Karpas-422 (cell line): ENCODE data around the gene ACOX2. TPM values are rescaled to one million over a fixed set of nuclear protein-coding genes. Genes with fewer than 3 reads are reported as not detected.

Experiments
- DNase-seq: peaks from one replicate; pipeline ENCODE4 v3.0.0-alpha.2; 2015
- H2AFZ ChIP-seq: fragments of 200-600 bp; sonication (generic); 2 replicates; pipeline ENCODE4 v1.6.1; 2014; ENCODE audit warnings: antibody characterized with exemption, low read length, mixed read lengths
- H3K27ac ChIP-seq: fragments of 200-600 bp; sonication (generic); 2 replicates; pipeline ENCODE4 v1.5.1; 2014; ENCODE audit warnings: mild to moderate bottlenecking, low read length, moderate library complexity
- H3K27me3 ChIP-seq: fragments of 200-600 bp; sonication (generic); 2 replicates; pipeline ENCODE4 v1.6.1; 2014; ENCODE audit warnings: low read length, mixed read lengths
- H3K36me3 ChIP-seq: fragments of 200-600 bp; sonication (generic); 2 replicates; pipeline ENCODE4 v1.6.1; 2014; ENCODE audit warnings: low read length, mixed read lengths; ENCODE audit not compliant: insufficient read depth
- H3K4me1 ChIP-seq: fragments of 200-600 bp; sonication (generic); 2 replicates; pipeline ENCODE4 v1.6.1; 2014; ENCODE audit warnings: mild to moderate bottlenecking, low read length, mixed read lengths
- H3K4me2 ChIP-seq: fragments of 200-600 bp; sonication (generic); 2 replicates; pipeline ENCODE4 v1.6.1; 2014; ENCODE audit warnings: low read length, low read depth, mild to moderate bottlenecking; ENCODE audit not compliant: poor library complexity, severe bottlenecking
- H3K4me3 ChIP-seq: fragments of 200-600 bp; sonication (generic); 2 replicates; pipeline ENCODE4 v1.5.1; 2014; ENCODE audit warnings: mild to moderate bottlenecking, antibody characterized with exemption, low read length, mixed read lengths
- H3K79me2 ChIP-seq: fragments of 200-600 bp; sonication (generic); 2 replicates; pipeline ENCODE4 v1.6.1; 2014; ENCODE audit warnings: mild to moderate bottlenecking, low read length, mixed read lengths
- H3K9ac ChIP-seq: fragments of 200-600 bp; sonication (generic); 2 replicates; pipeline ENCODE4 v1.6.0; 2014; ENCODE audit warnings: low read length
- H3K9me2 ChIP-seq: fragments of 200-600 bp; sonication (generic), shearing (Covaris generic); replicated peaks from 2 replicates; pipeline ENCODE4 v1.6.0; 2014; ENCODE audit warnings: mild to moderate bottlenecking, low read length, moderate library complexity; ENCODE audit not compliant: insufficient read depth
- H3K9me3 ChIP-seq: fragments of 300-700, 200-600 bp; sonication (generic); 2 replicates; pipeline ENCODE4 v1.6.1; 2014; ENCODE audit warnings: low read length, mixed read lengths
- H4K20me1 ChIP-seq: fragments of 200-600 bp; sonication (generic); 2 replicates; pipeline ENCODE4 v1.6.1; 2014; ENCODE audit warnings: mild to moderate bottlenecking, antibody characterized with exemption, low read length, low read depth; ENCODE audit not compliant: insufficient read depth
- total RNA-seq: library from RNA; depleted of rRNA; stranded (reverse); fragments of >200 nt; shearing (Covaris generic); gene quantifications from 2 replicates; pipeline ENCODE4 v1.2.3, GENCODE V29; 2014; ENCODE audit warnings: low replicate concordance

Gene ACOX2
- total RNA-seq, 1 experiment from 2014 or later: not detected

GRCh38 chr3:58535531-58536500, 1.2 kb downstream of the ACOX2 start:
- Histone ChIP-seq H3K4me2 (no peak overlapping the region), H2AFZ (no peak overlapping the region), H3K4me3 (no peak overlapping the region), H3K36me3 (no peaks in the 10 kb centered on the region), H3K4me1 (peaks cover 8% of the 10 kb centered on the region), H3K9me3 (no peaks in the 10 kb centered on the region), H3K79me2 (no peaks in the 10 kb centered on the region), H3K9ac (no peak overlapping the region), H3K27ac (no peak overlapping the region), H3K9me2 (no peaks in the 10 kb centered on the region), H3K27me3 (no peaks in the 10 kb centered on the region), H4K20me1 (no peaks in the 10 kb centered on the region)
- DNase-seq: no peak

DNA sequence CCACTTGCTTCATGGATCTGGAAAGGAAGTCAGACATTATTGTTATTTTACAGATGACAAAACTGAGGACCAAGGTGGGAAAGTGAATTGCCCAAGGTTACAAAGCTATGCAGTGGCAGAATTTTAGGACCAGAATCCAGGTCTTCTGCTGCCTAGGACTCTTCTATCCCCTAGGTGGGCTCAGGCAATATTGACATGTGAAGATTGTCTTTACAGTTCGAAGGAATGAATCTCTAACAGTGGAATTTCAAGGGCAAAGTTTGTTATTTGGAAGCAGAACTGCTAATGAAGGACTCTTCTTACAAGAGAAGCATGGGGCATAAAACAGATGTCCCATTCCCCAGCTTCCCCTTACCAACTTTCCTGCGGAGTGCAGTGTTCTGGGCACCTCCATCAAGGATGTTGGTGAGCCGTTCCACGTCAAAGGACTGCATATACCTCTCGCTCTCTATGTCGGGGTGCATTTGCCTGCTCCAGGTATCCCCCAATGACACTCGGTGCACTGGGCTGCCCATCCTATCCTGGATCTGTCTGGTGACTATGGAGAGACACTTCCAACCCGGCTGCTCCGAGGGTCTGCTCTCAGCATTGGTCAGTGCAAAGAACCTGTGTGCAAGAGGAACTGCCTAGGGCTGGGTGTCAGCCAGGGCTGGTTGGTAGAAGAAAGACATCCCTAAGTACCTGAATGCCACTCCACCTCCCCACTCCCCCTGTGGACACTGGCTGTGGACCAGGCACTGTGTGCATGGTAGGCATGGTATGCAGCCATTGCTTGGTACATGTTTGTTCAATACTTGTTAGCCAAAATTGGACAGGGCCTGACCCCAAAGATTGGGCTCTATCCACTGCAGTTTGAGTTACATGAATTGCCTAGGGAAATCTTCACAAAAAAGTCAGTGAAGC, 2.1 kb downstream of the ACOX2 start:
- H3K36me3 ChIP-seq: no peaks in the 10 kb centered on the region
- no peaks in the 10 kb centered on the region for H3K79me2 ChIP-seq
- H3K9me2 ChIP-seq: no peaks in the 10 kb centered on the region
- DNase-seq: no peak
- no peak overlapping the region for H3K9ac ChIP-seq
- H3K4me1 ChIP-seq: peaks cover 10% of the 10 kb centered on the region
- no peak overlapping the region for H3K27ac ChIP-seq
- no peaks in the 10 kb centered on the region for H3K9me3 ChIP-seq
- no peak overlapping the region for H3K4me2 ChIP-seq
- H3K27me3 ChIP-seq: no peaks in the 10 kb centered on the region
- no peak overlapping the region for H2AFZ ChIP-seq
- H4K20me1 ChIP-seq: no peaks in the 10 kb centered on the region
- H3K4me3 ChIP-seq: no peak overlapping the region

- peak; percentile 89 for DNase-seq
- no peaks in the 10 kb centered on the region for H4K20me1 ChIP-seq
- H3K27ac ChIP-seq: no peak overlapping the region
- no peak overlapping the region for H3K9ac ChIP-seq
- no peaks in the 10 kb centered on the region for H3K27me3 ChIP-seq
- H3K4me2 ChIP-seq: no peak overlapping the region
- H2AFZ ChIP-seq: 0 out of 2 replicates have a peak overlapping the region, but pooled peaks have one; percentile 59
- no peaks in the 10 kb centered on the region for H3K36me3 ChIP-seq
- no peaks in the 10 kb centered on the region for H3K79me2 ChIP-seq
- H3K9me2 ChIP-seq: no peaks in the 10 kb centered on the region
- H3K9me3 ChIP-seq: no peaks in the 10 kb centered on the region
- H3K4me1 ChIP-seq: peaks cover 10% of the 10 kb centered on the region
- no peak overlapping the region for H3K4me3 ChIP-seq
These were observed 4.2 kb downstream of the ACOX2 start for GRCh38 chr3:58532794-58533220.

- no peaks in the 10 kb centered on the region for H4K20me1 ChIP-seq
- peak; percentile 73 for DNase-seq
- no peak overlapping the region for H3K4me2 ChIP-seq
These were observed 5.0 kb downstream of the ACOX2 start for GRCh38 chr3:58531956-58532355.

DNA sequence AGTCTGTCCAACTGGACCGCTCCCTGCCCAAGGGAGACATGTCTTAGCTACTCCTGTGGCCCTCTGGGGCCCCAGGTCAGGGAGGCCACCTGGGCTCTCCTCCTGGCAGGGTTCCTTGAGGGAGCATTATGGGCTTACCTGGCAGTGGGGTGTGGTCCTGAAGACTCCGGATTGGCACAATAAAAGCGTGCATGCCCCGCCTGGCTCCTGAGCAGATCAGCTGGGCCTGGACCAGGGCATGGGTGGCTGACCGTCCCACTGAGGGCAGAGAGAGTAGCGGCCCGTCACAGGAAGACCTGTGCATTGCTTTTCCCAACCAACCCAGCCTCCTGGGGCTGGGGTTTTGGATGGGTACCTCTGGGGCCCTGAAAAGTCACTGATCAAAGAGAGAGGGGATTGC, 5.4 kb downstream of the ACOX2 start:
- Histone ChIP-seq H3K9me2 (no peaks in the 10 kb centered on the region), H3K79me2 (no peaks in the 10 kb centered on the region), H3K9ac (no peak overlapping the region), H3K9me3 (no peaks in the 10 kb centered on the region), H3K4me1 (peaks cover 11% of the 10 kb centered on the region), H3K27ac (no peak overlapping the region), H3K27me3 (no peaks in the 10 kb centered on the region), H3K4me3 (no peak overlapping the region), H3K4me2 (no peak overlapping the region), H2AFZ (no peak overlapping the region), H4K20me1 (no peaks in the 10 kb centered on the region), H3K36me3 (no peaks in the 10 kb centered on the region)
- no peak for DNase-seq

More at GRCh38 chr3:58531956-58532355, 5.0 kb downstream of the ACOX2 start:
- Histone ChIP-seq H3K27me3 (no peaks in the 10 kb centered on the region), H2AFZ (no peak overlapping the region), H3K27ac (no peak overlapping the region), H3K79me2 (no peaks in the 10 kb centered on the region), H3K9ac (no peak overlapping the region), H3K9me2 (no peaks in the 10 kb centered on the region), H3K9me3 (no peaks in the 10 kb centered on the region), H3K4me1 (peaks cover 10% of the 10 kb centered on the region), H3K4me3 (no peak overlapping the region), H3K36me3 (no peaks in the 10 kb centered on the region)

DNA sequence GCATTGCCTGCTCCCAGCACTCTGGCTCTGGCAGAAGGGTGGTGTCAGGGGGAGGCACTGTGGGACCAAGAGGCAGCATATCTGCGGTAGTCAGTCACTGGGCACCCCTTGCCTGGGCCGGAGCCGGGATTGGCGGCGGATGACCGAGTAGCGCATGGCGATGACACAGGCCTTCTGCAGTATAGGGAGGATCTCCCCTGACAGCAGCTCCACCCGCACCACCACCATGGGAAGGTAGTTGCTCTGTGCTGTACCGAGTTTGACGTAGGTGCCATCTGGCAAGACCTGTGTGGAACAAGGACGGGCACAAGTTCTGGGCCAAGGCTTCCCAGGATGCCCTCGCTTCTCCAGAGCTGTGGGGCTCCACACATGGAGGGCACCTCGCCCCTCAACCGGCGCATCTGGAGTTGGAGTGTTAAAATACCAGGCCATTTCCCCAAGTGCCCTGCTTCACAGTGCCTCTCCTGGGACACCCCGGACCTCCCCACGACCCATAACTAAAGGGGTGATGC, 6.6 kb downstream of the ACOX2 start:
- H3K27me3 ChIP-seq: no peaks in the 10 kb centered on the region
- H3K27ac ChIP-seq: no peak overlapping the region
- no peak overlapping the region for H3K4me3 ChIP-seq
- peaks cover 14% of the 10 kb centered on the region for H3K4me1 ChIP-seq
- H4K20me1 ChIP-seq: no peaks in the 10 kb centered on the region
- no peak for DNase-seq
- H3K9me3 ChIP-seq: no peaks in the 10 kb centered on the region
- no peak overlapping the region for H3K9ac ChIP-seq
- no peak overlapping the region for H3K4me2 ChIP-seq
- no peaks in the 10 kb centered on the region for H3K36me3 ChIP-seq
- no peaks in the 10 kb centered on the region for H3K9me2 ChIP-seq
- no peaks in the 10 kb centered on the region for H3K79me2 ChIP-seq
- no peak overlapping the region for H2AFZ ChIP-seq

GRCh38 chr3:58529516-58530353, 7.3 kb downstream of the ACOX2 start:
- Histone ChIP-seq H3K9ac (no peak overlapping the region), H3K4me2 (no peak overlapping the region), H3K27ac (no peak overlapping the region), H3K79me2 (no peaks in the 10 kb centered on the region), H4K20me1 (no peaks in the 10 kb centered on the region), H2AFZ (no peak overlapping the region), H3K4me1 (peaks cover 14% of the 10 kb centered on the region), H3K27me3 (no peaks in the 10 kb centered on the region), H3K9me3 (no peaks in the 10 kb centered on the region), H3K9me2 (no peaks in the 10 kb centered on the region), H3K4me3 (no peak overlapping the region), H3K36me3 (no peaks in the 10 kb centered on the region)
- peak; percentile 83 for DNase-seq
